HPDE6-E6E7 (cell line): ENCODE data around the gene TBK1.

Experiments
- DNase-seq: peaks from one replicate; pipeline ENCODE4 v3.0.0; 2011; ENCODE audit warnings: missing footprints; ENCODE audit errors: extremely low spot score

Gene TBK1

DNA sequence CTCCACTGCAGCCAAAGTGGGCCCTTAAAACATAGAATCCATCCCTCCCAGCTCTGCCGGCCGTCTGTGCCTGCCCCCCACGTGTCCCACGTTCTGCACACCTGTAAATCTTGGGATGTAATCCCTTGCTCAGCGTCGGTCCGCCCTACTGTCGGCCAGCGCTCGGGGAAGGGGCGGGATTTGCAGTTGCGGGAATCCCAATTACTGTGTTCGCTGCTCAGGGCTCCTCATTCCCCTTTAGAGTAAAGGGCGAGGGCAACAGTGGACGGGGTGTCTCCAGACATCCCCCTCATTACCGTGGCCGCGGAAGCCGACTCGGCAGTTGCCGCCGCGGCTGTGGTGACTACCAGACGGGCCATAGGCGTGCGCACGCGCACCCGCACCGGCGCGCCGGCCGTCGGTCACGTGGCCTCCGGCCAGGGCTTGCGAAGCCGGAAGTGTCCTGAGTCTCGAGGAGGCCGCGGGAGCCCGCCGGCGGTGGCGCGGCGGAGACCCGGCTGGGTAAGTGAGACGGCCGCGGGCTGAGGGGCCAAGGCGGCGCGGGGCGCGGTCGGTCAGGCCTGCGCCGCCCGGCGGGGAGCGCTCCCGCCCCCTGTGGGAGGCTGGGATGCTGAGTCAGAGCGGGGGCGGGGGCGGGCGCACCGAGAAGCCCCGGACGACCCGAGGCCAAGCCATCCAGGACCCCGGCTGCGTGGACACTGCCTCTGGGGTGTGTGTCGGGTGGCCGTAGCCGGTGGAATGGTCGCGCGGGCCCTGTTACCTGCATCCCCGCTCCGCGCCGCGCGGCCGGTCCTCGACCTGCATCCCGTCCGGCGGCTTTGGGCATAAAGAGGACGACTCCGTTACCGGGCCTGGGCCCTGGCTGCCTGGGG, at the start of gene TBK1:
TSS of gene TBK1 (plus strand) at position 434 of the 872 bp plus-strand sequence. CDS start 3,751 bp downstream, outside the sequence.
- peak; percentile 72 for DNase-seq

DNA sequence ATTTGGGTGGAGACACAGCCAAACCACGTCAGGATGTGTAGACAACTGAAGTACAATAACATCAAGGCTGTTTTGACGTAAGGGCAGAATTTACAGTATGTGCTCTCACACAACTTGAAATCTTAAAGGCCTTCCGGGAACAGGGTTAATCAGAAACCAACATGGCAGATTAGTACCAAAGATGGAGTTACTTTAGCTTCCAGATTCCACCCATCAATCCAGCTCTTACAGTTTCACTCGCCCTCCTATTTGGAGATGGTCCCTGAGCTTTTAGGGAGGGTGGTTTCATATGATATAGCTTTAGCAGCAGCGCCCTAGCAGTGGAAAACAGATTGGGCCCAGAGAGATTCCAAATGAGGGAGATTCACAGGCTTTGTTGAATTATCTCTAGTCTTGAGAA, 49.7 kb upstream of the TBK1 start:
- DNase-seq: no peak

DNA sequence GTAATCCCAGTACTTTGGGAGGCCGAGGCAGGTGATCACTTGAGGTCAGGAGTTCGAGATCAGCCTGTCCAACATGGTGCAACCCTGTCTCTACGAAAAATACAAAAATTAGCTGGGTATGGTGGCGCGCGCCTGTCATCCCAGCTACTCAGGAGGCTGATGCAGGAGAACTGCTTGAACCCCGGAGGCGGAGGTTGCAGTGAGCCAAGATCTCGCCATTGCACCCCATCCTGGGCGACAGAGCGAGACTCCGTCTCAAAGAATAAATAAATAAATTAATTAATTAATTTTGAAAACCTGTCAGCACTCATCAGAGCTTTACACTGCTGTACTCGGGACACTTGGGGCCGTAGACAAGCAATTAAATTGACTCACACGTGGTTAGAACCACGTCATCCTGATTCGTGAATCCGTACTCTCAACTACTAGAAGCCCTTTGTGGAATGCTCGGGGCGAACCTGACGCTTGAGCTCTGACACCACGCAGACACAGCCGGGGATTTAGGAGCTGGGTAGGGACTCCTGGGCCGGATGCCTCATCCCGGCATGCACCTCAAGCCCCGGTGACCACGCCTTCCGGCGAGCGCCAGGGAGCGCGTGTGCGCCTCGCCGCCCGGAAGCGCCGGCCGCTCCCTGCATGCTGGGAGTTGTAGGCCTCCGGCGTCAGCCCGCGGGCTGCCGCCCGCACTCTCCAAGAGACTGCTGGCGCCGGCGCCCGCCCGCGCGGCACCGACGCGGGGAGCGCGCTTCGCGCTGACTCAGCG, 48.0 kb upstream of the TBK1 start, which contains the start of gene XPOT:
TSS of gene XPOT (plus strand) at position 686 of the 763 bp plus-strand sequence. CDS start 5,644 bp downstream, outside the sequence.
- DNase-seq: peak; percentile 95

DNA sequence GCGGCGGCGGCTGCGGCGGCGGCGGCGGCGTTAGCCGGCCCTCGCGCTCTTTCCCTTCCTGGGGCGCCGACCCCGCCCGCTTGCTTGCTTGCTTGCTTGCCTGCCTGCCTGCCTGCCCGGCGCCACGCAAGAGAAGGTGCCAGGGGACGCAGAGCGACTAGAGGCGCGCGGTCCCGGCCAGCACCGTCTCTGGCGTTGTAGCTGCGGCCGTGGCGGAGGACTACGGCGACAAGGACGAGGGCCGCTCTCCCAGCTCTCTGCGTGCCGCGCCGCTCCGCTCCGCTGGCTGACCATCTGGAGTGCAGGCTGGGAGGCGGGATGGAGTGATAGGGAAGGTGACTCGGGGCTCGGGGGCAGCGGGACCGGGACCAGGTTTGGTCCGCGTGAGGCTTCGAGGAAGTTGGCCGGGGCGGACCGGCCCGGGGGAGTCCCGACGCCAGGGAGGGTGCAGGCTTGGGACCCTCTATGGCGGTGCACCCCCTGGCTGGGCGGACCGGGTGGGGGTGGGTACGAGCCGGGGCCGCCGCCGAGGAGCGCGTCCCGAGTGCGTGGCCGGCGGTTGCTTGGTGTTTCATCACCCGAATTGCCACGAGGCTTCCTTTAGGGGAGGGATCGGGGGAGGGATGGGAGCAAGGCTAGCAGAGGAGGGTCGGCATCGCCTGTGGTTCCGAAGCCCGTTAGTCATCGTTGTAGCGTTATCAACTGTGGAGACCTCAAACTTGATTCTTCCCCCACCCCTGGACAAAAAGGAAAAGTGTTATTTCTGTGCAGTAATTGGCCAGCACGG, 47.3 kb upstream of the TBK1 start:
- peak; percentile 23 for DNase-seq

DNA sequence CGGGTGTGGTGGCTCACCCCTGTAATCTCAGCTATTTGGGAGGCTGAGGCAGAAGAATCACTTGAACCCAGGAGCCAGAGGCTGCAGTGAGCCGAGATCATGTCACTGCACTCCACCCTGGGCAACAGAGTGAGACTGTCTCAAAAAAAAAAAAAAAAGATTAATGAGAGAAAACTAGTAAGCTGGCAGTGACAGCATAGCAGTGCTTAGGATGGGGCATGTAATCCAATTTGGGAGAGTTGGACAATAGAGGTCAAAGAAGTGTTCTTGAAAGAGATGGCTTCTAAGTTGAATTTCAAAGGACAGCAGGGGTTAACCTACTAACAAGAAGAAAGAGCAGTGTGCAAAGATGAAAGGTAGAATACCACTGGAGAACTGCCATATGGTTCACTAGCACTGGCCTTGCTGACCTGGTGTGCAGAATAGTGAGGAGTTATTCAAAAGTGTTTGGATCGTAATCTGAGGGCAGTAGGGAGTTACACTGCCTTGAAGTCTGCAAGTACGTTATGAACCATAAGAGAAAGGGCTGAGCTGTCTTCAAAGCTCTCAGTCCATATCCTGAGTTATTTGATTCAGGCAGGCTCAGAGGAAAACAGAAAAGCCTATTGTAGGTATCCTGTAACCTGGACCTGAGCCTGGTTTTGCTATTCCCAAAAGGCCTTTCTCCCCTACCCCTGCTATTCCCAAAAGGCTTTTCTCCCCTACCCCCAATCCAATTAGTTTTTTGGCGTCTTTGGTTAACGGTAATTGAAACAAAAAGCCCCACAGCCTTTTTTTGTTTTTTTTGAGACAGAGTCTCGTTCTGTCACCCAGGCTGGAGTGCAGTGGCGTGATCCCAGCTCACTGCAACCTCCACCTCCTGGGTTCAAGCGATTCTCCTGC, 44.3 kb upstream of the TBK1 start:
- DNase-seq: no peak

DNA sequence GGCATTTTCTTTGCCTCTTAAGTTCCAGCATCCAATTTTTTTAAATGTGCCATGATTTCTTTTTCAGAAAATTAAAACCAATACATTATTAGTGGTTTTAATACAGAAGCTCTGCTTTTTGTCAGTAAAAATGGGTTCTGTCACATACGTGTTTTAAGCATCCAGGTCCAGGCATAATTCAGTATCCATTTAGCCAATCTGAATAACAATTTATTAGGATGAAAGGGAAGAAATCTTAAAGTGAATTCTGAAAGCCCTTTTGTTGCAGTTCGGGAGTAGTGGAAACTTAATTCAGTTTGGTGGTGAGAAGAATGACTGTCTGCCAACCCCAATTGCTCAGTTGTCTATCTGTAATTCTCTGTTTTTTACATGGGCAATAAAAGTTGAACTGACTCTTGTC, 40.5 kb upstream of the TBK1 start:
- DNase-seq: no peak

DNA sequence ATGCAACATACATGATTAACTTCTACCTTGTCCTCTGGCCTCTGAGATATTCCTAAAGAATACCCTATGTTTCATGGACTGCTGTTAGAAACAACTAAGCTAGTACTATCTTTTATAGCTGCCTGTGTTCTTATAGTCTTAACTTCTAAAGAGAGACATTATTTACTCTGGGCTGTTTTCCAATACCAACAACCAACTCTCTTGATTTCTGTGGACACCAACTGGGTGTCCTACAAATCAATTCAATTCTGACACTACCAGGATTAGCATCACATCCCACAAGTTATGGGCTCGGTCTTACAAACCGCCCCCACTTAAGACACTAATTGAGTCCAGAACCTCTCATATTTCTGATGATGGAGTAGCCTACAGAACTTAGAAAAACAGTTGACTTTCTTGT, 39.5 kb upstream of the TBK1 start:
- DNase-seq: no peak

DNA sequence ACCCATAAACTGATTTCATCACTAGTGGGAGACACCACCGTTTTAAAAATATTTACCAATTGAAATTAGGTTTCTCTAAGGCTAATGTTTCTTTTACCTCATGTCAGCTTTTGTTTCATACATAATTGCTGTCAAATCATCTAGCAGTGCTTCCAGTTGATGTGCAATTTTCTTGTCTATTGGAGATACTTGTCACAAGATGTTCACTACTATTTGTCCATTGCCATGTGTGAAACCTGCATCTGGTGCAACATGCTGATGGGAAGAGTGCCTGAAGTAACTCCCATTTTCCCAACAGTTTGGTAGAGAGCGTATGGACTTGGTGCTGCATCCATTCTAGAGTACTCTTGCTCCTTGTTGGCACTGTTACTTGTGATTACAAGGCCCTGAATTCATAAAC, 38.0 kb upstream of the TBK1 start:
- no peak for DNase-seq

DNA sequence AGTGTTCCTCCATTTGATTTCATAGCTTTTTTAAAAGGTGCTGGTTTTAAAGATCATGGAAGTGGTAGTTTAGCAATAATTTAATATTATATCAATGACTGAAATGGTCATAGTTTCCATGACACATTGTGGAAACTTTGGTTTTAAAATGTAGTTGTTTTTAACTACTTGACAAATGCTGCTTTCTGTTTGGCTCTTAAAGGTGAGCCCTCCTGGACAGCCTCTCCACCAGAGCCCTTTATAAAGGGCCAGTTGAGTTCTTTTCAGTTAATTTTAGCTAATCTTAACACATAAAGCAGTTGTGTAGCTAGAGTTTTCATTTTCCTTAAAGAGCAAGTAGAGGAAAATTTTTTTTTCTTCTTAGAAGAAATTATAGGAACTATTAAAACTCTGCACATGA, 33.7 kb upstream of the TBK1 start:
- no peak for DNase-seq

DNA sequence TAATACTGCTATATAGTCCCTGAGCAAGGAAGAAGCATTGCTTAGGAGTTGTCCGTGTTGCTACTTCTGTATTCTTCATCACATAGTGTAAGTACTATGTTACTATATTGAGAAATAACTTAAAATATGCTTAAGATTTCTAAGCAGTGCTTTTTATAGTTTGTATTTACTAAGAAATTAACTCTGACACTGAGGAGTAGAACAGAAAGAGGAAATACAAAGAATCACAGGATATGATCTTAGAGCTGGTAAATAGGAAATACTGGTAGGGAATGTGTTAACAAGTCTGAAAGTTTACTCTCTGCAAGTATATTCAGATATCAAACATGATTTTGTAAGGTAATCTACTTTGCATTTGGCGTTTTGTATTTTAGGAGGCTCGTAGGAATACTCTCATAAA, 32.2 kb upstream of the TBK1 start:
- no peak for DNase-seq

DNA sequence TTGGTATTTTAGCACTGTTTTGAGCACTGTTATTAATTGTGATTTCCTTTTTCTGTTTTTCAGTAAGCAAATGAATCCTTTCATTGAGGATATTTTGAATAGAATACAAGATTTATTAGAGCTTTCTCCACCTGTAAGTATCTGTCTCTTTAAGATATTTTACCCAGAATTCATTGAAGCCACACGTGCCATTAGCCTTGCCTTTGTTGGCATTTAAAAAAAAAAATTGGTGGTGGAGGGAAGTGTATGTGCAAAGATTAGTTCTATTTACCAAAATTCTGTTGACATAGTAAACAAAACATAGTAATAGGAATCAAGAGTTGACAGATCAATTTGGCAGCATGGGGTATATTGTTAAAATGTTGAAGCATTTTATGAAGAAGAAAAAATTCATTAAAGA, 23.9 kb upstream of the TBK1 start:
- no peak for DNase-seq

DNA sequence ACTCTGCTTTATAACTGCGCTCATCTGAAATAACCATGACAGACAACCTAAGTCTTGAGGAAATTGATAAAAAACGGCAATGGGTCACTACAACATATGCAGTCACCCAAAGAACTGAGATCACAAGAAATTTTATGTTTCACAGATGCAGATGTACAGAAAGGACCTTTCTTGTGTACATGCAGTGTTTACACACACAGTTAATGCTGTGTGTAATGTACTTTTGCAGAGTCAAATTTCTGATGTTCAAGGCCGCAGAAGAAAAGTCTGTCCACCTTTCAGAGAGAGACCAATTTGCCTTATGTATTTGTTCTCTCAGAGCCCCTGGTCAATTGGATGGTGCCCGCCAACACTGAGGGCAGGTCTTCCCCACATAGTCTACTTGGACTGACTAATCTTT, 23.0 kb upstream of the TBK1 start:
- no peak for DNase-seq

DNA sequence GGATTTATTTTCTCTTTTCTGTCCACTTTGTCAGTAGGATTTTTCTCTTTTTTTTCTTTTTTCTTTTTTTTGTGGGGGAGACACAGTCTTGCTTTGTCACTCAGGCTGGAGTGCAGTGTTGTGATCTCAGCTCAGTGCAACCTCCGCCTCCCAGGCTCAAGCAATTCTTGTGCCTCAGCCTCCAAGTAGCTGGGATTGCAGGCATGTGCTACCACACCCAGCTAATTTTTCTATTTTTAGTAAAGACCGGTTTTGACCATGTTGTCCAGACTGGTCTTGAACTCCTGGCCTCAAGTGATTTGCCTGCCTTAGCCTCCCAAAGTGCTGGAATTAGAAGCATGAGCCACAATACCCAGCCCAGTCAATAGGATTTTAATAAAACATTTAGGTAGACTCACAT, 21.0 kb upstream of the TBK1 start:
- no peak for DNase-seq

DNA sequence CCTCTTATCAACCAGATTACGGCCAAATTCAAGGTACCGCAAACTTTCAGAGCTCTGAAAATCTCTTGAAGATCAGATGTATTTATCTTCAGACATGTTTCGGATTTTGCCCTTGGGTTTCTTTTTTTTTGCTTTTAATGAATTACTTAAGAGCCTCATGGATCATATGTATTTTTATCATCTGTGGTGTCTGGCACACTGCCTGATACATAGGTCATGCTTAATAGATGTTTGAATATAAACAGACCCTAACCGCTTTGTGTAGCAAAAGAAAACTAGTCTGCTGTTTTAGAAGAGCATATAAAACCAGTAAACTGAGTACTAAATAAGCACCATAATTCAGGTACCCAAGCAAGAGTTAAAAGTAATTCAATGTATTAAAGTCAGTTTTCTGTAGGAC, 20.1 kb upstream of the TBK1 start:
- no peak for DNase-seq

DNA sequence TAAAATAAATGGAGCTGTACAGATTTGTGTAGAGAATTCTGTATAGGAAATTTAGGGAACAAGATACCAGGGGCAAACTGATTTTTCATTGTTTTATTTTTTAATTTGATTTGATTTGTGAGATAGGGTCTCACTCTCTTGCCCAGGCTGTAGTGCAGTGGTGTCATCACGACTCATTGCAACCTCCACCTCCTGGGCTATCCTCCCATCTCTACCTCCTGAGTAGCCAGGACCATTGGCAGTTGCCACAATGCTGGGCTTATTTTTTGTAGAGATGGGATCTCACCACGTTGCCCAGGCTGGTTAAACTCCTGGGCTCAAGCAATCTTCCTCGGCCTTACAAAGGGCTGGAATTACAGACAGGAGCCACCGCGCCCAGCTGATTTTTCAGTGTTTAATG, 18.0 kb upstream of the TBK1 start:
- DNase-seq: no peak

DNA sequence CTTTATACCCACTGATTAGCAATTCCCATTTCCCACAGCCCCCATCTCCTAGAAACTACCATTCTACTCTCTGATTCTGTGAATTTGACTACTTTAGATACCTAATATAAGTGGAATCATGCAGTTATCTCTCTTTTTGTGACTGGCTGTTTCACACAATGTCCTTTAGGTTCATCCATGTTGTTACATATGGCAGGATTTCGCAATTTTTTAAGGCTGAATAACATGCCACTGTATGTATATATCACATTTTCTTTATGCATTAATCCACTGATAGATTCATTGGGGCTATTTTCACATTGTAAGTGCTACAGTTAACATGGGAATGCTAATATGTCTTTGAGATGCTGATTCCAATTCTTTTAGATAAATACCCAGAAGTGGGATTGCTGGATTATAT, 11.8 kb upstream of the TBK1 start:
- DNase-seq: no peak

DNA sequence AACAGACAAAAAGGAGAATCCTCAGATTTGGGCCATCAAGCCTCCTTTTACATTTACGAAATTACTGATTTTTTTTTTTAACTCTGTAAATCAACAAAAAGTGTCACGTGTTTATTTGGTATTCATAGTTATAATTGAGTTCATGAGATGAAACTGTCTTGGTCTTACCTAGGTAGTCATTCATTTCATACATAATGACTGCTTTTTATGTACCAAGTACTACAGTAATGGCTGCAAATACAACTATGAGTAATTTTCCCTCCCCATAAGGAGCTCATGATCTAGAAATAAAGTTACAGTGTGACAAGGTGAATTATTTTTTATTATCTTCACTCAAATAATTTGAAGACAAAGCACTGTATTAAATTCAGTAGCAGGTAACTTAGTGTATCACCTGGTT, 6.4 kb upstream of the TBK1 start:
- no peak for DNase-seq

DNA sequence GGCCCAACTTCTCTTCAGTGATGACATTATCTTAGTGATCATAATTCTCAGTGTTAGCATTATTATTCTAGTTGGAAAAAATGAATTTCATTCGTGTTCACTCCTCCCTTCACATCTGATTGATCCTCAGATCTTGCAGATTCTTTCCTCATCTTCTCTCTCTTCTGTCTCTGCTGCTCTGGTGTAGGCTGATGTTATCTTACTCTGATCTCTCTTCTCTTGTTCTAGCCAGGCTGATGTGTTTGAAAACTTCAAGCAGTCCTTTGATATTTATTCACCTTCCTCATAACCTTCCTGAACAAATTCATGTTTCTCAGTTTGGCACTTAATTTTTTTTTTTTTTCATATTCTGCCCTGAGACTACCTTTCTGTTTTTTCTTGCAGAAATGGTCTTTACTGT, 5.6 kb upstream of the TBK1 start:
- no peak for DNase-seq

DNA sequence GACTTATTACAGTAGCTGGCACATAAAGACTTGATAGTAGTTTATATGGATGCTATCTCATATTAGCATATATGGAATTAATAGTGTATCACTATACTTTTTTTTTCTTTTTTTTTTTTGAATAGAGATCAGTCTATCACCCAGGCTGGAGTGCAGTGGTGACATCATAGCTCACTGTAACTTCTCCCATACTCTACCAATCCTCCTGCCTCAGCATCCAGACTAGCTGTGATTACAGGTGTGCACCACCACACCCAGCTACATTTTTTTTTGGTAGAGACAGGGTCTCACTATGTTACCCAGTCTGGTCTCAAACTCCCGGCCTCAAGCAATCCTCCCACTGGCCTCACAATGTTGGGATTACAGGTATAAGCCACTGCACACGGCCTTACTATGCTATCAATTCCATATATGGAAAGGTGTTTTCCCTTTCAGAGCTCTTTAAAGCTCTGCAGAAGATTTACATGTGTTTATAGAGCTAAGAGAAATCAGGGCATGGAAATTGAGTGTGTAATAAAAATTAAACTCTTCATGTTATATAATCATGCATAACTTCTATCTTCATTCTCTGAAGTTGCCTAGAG, 1.8 kb upstream of the TBK1 start:
- no peak for DNase-seq

DNA sequence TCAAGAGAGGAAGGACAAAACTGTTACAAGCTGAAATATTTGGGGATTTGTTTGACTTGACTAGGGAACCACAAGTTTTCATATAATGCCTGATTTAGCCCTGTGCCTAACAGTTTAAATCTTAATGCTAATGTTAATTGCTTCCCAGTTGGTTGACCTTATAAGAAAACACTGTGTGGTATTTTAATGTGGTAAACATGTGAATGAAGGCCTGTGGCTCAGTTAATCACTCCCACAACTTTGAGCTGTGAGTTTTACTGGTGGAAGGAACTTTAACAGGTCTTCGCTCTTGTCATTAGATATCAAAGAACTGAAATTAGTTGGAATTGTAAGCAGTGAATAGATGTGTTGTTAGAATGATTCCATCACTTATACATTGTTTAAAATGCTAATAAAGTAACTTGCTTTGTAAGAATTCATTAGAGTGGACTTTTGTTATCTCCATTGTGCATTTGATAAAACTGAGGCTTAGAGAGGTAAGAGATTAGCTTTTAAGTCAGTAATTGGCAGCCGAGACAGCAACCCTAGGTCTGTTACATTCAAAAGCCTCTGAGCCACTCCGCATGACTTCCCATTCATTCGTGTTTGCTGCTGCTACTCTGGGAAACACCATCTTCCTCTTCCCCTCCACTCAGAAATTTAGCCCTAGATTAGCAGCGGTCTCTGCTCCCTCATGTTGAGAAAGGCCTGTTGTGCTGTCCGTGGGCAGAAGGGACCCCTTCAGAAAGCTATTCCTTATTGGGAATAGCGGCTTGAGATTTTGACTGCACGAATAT, 1.0 kb upstream of the TBK1 start:
- DNase-seq: no peak
